ENCODE results near the gene APLP2.

GRCh38 chr11:130031056-130031455 lies 38.6 kb upstream of the APLP2 start:
- no peak for TF ChIP-seq CTCF (IDR thresholded peaks at IDR 0.05; ENCODE audit: borderline replicate concordance, extremely low read depth, low read length, poor library complexity, severe bottlenecking)
- no peak for TF ChIP-seq EZH2 (IDR thresholded peaks at IDR 0.05; ENCODE audit: borderline replicate concordance, low read depth, low read length, severe bottlenecking)

All from DND-41 (cell line).